ENCODE measurements around the gene COL25A1.

COL25A1 gene

DNA sequence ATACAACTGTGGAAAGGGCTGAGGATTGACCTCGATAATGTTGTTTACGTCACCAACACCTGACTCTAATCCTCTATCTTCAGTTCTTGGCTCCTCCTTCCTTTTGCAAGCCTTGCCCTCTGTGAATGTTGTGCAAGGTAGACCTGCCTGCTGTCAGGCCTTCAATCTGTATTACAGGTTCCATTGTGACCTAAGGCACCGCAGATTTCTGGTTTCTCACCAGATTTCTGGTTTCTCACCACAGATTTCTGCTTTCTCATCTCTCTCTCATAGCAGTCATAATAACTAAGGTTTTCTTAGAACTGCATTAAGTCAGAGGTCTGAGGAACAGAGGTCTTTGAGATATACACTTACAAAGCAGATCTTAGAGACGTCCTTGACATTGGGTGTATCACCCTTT, 488.1 kb downstream of the COL25A1 start:
- DNase-seq (ENCODE audit: low spot score), result no peak

- no peak for DNase-seq (ENCODE audit: low spot score)
Measured at GRCh38 chr4:108813261-108813660, 489.2 kb downstream of the COL25A1 start.

- no peak for DNase-seq (ENCODE audit: low spot score)
Measured at GRCh38 chr4:108811486-108811885, 491.0 kb downstream of the COL25A1 start.

DNA sequence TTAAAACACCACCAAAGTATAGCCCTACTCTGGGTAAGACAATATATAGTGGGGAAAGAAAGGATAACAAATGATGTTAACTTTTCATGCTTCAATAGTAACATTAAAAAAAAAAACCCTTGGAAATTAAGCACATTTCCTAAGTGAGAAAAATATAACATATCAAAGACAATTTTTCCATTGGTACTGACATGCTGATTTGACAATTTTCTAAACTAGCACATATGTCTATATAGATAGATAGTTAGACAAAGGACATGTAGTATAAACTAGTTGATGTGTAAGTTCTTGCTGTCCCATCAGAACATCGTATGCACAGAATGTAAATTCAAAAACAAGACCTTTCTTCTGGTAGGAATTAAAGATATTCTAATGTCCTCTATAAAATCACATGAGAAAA, 492.4 kb downstream of the COL25A1 start:
- no peak for DNase-seq (ENCODE audit: low spot score)

DNA sequence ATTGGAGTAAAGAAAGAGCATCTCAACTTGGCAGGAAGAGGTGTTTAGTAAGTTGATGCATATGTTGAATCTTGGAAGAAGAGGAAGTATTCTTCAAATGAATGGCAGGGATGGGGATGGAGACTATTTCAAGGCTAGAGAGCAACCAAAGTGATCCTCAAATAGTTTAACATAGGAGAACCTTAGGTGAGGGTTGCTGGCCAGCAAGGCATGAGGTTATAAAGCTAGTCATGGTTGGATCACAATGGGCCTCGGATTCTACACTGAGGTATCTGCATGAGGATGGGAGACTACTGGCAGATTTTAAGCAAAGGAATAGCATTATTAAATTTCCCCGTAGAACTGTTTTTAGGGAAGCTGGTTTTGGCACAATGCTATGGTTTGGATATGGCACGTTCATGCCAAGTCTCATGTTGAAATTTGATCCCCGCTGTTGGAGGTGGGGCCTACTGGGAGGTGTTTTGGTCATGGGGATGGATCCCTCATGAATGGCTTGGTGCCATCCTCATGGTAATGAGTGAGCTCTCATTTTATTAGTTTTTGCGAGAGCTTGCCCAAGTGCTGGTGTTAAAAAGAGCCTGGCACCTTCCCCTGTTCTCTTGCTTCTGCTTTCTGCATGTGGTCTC, 497.7 kb downstream of the COL25A1 start:
- DNase-seq (ENCODE audit: low spot score), result no peak

- DNase-seq (ENCODE audit: low spot score), result no peak
Measured at GRCh38 chr4:108799306-108799705, 503.2 kb downstream of the COL25A1 start.

- DNase-seq (ENCODE audit: low spot score), result no peak
Measured at GRCh38 chr4:108796173-108796572, 506.3 kb downstream of the COL25A1 start.

- no peak for DNase-seq (ENCODE audit: low spot score)
Measured at GRCh38 chr4:108795733-108796132, 506.7 kb downstream of the COL25A1 start.

GRCh38 chr4:108794136-108794535, 508.3 kb downstream of the COL25A1 start:
- DNase-seq (ENCODE audit: low spot score), result peak; percentile 47

- DNase-seq (ENCODE audit: low spot score), result no peak
Measured at GRCh38 chr4:108793415-108793814, 509.0 kb downstream of the COL25A1 start.

DNA sequence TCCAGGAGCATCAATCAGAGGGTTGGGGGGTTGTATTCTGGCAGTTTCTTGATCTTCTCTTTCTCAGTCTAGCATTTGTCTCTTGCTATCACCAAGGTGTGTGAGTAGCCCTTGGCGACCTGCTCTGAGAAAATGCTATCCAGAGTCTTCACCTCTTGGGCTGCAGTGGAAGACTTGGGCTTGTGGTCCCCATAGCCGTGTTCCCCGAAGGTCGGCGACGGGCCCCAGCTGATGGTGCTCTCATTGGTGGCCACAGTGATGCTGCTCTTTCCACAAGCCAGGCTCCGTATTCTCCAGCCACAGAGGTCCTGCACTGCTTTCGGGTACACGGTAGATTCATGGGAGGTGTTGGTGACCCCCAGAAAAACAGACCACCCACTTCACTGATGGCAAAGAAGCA, 513.7 kb downstream of the COL25A1 start:
- no peak for DNase-seq (ENCODE audit: low spot score)

- no peak for DNase-seq (ENCODE audit: low spot score)
Measured at GRCh38 chr4:108787724-108788123, 514.7 kb downstream of the COL25A1 start.

DNA sequence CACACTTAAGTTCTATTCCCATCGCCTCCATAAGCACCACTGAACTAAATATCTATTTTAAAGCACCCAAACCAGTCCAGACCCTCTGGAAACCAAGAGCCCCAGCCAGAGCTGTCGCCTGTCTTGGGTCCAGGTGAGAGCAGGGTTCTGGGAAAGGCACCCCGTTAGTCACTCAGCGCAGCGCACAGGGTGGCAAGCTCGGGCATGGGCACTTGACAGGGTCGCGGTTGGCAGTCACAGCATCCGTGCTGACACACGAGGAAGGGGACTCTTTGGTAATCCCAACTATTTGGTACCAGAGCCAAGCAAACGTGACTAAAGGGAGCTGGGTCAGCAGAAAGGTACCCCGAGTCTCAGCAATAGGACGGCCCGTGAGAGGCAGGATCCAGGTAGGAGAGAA, 515.4 kb downstream of the COL25A1 start:
- no peak for DNase-seq (ENCODE audit: low spot score)

GRCh38 chr4:108786351-108786750, 516.1 kb downstream of the COL25A1 start:
- DNase-seq (ENCODE audit: low spot score), result no peak

DNA sequence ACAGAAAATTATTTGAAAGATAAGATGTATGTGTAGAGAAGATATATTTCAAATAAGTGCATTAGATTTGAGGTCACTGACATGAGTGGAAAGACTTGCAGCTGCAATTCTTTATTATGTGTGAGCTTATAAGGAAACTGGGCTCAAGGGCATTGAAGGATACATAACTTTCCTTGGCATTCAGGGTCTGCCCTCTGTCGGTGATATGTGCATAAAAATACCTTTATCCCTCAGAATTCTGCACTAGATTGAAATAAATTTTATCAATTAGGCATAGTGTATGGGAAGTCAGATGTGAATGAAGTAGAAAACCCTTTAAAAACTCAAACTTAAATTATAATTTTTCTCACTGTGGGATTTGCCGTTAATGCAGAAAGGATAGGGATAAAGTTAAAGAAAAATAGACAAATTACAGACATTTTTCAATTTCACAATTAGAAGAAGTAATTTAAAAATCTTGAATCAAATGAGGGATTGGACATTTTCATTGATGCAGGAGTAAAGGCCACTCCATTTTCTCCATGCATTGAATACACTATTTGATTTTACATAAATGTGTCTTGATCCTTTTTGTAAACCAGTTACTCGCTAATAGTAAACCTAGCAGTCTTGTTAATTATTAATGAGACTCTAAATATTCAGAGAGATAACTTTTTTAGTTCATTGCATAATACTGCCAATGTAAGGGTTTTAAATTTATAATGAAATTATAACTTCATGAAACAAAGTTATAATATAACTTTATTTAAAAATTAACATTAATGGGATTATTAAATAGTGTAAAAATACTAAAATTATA, 518.6 kb downstream of the COL25A1 start:
- peak; percentile 20 for DNase-seq (ENCODE audit: low spot score)

- DNase-seq (ENCODE audit: low spot score), result no peak
Measured at GRCh38 chr4:108779958-108780357, 522.5 kb downstream of the COL25A1 start.

DNA sequence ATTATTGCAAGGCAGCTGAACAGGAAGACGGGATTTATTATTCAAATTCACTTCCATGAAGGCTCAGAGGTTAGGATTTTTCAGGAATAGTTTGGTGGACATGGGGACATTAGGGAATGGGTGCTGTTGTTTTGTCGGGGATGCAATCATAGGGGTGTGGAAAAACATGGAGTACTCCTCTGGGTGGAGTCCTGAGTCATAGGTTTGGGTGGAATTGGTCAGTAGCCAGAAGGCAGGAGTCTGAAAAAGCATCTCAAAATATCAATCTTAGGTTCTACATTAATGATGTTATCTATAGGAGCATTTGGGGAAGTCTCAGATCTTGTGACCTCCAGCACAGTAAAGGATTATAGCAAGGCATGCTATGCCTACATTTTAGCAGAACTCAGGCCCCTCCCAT, 525.1 kb downstream of the COL25A1 start:
- no peak for DNase-seq (ENCODE audit: low spot score)

DNA sequence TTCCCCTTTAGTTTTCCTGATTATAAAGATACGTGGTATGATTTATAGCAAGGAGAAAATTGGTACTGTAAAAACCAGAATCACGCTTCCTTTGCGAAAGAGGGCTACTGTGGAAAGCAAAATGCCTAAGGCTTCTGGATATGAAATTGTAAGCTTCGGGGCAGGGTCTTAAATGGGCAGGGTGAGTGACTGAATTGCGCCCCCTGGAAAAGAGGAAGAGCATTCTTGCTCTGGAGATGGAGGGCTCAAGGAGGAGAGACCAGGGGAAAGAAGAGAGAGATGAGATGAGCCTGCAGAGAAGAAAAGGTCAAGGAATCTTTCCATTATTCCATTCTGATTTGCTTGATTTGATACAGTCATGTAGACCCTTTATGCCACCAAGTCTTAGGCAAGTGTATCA, 526.5 kb downstream of the COL25A1 start:
- no peak for DNase-seq (ENCODE audit: low spot score)

- no peak for DNase-seq (ENCODE audit: low spot score)
Measured at GRCh38 chr4:108774809-108775530, 527.5 kb downstream of the COL25A1 start.

DNA sequence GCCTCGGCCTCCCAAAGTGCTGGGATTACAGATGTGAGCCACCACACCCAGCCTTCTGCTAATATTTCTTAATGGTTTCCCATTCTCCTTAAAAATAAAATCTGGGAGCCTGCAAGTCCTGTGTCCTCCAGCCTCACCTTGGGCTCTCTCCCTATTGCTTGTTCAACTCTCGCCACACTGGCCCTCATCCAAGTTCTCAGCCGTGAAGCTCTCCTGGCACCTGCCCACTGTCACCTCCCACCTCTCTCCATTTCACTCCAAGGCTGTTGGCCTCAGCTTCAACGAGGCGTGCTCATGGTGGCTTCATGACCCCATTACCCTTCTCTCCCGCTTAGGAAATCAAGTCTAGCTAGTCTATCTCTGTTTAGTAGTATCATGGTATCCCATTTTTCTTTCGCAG, 530.1 kb downstream of the COL25A1 start:
- no peak for DNase-seq (ENCODE audit: low spot score)

DNA sequence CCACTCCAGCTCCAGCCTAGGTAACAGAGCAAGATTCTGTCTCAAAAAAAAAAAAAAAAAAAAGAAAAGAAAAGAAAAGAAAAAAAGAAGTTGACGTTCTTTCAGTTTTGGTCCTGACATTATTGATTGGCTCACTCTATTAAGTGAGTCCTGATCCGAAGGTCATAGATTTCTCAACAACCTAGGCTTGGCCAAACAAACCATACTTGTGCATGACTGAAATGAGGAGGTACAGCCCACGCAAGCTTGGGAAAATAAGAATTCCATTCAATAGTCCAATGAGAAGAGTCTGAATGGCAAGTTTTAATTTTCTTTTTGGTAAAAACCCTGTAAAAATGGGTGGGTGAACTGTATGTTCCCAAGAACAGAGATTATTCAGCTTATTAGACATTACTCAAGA, 536.4 kb downstream of the COL25A1 start:
- no peak for DNase-seq (ENCODE audit: low spot score)

- no peak for DNase-seq (ENCODE audit: low spot score)
Measured at GRCh38 chr4:108763986-108764385, 538.5 kb downstream of the COL25A1 start.

DNA sequence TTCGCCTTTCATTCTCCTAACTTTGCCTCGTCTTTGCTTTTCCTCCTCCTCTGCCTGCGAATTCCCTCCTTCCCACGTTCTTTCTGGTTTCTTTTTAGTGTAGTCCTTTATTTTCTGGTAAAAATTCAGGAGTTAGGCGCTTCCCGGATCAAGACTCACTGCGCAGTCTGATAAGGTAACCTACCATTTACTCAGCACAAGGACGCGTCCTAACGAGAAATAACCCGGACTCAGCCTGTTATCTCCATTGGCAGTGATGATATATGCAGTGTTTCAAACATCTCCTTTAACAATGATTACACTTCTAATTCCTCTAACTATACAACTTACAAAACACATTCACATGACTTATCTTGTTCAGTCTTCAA, 539.2 kb downstream of the COL25A1 start:
- no peak for DNase-seq (ENCODE audit: low spot score)

All from GM03348 (cell line).